HCT116 (cell line): Measurements from ENCODE around the gene NCAPD3.

ENCODE experiments used
- CEBPB ChIP-seq: IDR thresholded peaks from 2 replicates; pipeline ENCODE4 v1.6.1; 2012; ENCODE audit warnings: low read depth
- CTCF ChIP-seq, 3 experiments: fragments of 200-600 bp in 1 of 3; sonication (generic) in 1 of 3; IDR thresholded peaks in 2 of 3; conservative IDR thresholded peaks in 1 of 3; 2 replicates each; pipeline ENCODE4 v1.5.1; 2012 to 2017; ENCODE audit warnings: low read depth in 2 of 3, low read length in 2 of 3, antibody characterized with exemption in 1 of 3, borderline replicate concordance in 1 of 3, control low read depth in 1 of 3, mild to moderate bottlenecking in 1 of 3, mixed read lengths in 1 of 3, mixed run types in 1 of 3, moderate library complexity in 1 of 3; ENCODE audit not compliant: insufficient read depth in 1 of 3
- EZH2phosphoT487 ChIP-seq: fragments of 200-600 bp; IDR thresholded peaks from 2 replicates; pipeline ENCODE4 v1.6.1; 2018; ENCODE audit warnings: antibody characterized with exemption, borderline replicate concordance
- FOSL1 ChIP-seq: IDR thresholded peaks from 2 replicates; pipeline ENCODE4 v1.6.1; 2012; ENCODE audit warnings: low read depth
- JUND ChIP-seq: IDR thresholded peaks from 2 replicates; pipeline ENCODE4 v1.6.1; 2012
- POLR2AphosphoS5 ChIP-seq: IDR thresholded peaks from 2 replicates; pipeline ENCODE4 v1.6.1; 2011; ENCODE audit warnings: mild to moderate bottlenecking, low read depth, low read length, moderate library complexity
- RAD21 ChIP-seq: IDR thresholded peaks from 2 replicates; pipeline ENCODE4 v1.6.1; 2012; ENCODE audit warnings: low read depth, mild to moderate bottlenecking
- SIN3A ChIP-seq: IDR thresholded peaks from 2 replicates; pipeline ENCODE4 v1.6.1; 2012; ENCODE audit warnings: low read depth
- SP1 ChIP-seq: IDR thresholded peaks from 2 replicates; pipeline ENCODE4 v1.6.1; 2012; ENCODE audit warnings: low read depth
- TCF7L2 ChIP-seq: IDR thresholded peaks from 2 replicates; pipeline ENCODE4 v1.7.0; 2011; ENCODE audit warnings: borderline replicate concordance, inconsistent platforms; ENCODE audit not compliant: insufficient read depth, insufficient read length; ENCODE audit errors: extremely low read depth
- YY1 ChIP-seq: IDR thresholded peaks from 2 replicates; pipeline ENCODE4 v1.6.1; 2011; ENCODE audit warnings: low read length, low read depth, moderate library complexity, mild to moderate bottlenecking; ENCODE audit not compliant: insufficient replicate concordance; ENCODE audit errors: extremely low read depth
- ZBTB33 ChIP-seq: IDR thresholded peaks from 2 replicates; pipeline ENCODE4 v1.6.1; 2011; ENCODE audit warnings: mild to moderate bottlenecking, low read length, moderate library complexity; ENCODE audit not compliant: insufficient replicate concordance; ENCODE audit errors: extremely low read depth
- ZFX ChIP-seq: fragments of 450-650 bp; IDR thresholded peaks from 2 replicates; pipeline ENCODE4 v1.6.1; 2017

GRCh38 chr11:134173296-134173695 lies 50.5 kb downstream of the NCAPD3 start:
- TF ChIP-seq CTCF (IDR thresholded peaks at IDR 0.05 in 2 of 3, conservative IDR thresholded peaks at IDR 0.05 in 1 of 3; ENCODE audit: borderline replicate concordance in 1 of 3, insufficient read depth in 1 of 3, low read depth in 2 of 3, low read length in 2 of 3) = no peak
- no peak for TF ChIP-seq POLR2AphosphoS5
- TF ChIP-seq ZFX = no peak
- no peak for TF ChIP-seq CEBPB
- no peak for TF ChIP-seq YY1
- TF ChIP-seq SP1 = no peak
- TF ChIP-seq SIN3A = no peak
- TF ChIP-seq EZH2phosphoT487 = no peak
- no peak for TF ChIP-seq JUND
- no peak for TF ChIP-seq TCF7L2
- no peak for TF ChIP-seq RAD21
- TF ChIP-seq FOSL1 = no peak
- TF ChIP-seq ZBTB33 = no peak
